Chondrocyte (in vitro differentiated cells): Measurements from ENCODE around the gene PTPRG. TPM values are rescaled to one million over a fixed set of nuclear protein-coding genes. Genes with fewer than 3 reads are reported as not detected.

ENCODE experiments used
- DNase-seq: peaks from one replicate; pipeline ENCODE4 v3.0.0; 2021; ENCODE audit warnings: mixed read lengths, low spot score
- H3K27ac Mint-ChIP-seq: one replicate; pipeline ENCODE4 v1.8.0; 2021; ENCODE audit warnings: mild to moderate bottlenecking, moderate library complexity, mixed read lengths; ENCODE audit not compliant: unreplicated experiment
- H3K27me3 Mint-ChIP-seq: 2 replicates; pipeline ENCODE4 v1.8.0; 2021; ENCODE audit warnings: low read depth, mixed read lengths
- H3K36me3 Mint-ChIP-seq: 2 replicates; pipeline ENCODE4 v1.8.0; 2021; ENCODE audit warnings: low read depth, mixed read lengths
- H3K4me1 Mint-ChIP-seq: 2 replicates; pipeline ENCODE4 v1.8.0; 2021; ENCODE audit warnings: low read depth, mild to moderate bottlenecking, mixed read lengths
- H3K4me3 Mint-ChIP-seq: one replicate; pipeline ENCODE4 v1.8.0; 2021; ENCODE audit warnings: mild to moderate bottlenecking, moderate library complexity, mixed read lengths; ENCODE audit not compliant: unreplicated experiment
- H3K9me3 Mint-ChIP-seq: 2 replicates; pipeline ENCODE4 v1.8.0; 2021; ENCODE audit warnings: low read depth, mixed read lengths
- total RNA-seq: library from RNA; stranded (reverse); gene quantifications from 3 replicates; pipeline ENCODE4 v1.2.1, GENCODE V29; 2021
- TF ChIP-seq, protein P1 (sequence below): fragments of 200-600 bp; sonication (generic); IDR thresholded peaks from 2 replicates; pipeline ENCODE4 v1.5.0; 2021; ENCODE audit warnings: antibody characterized with exemption, mild to moderate bottlenecking, moderate library complexity

Gene PTPRG
- total RNA-seq, 1 donor from 2014 or later = 45.5 TPM

DNA sequence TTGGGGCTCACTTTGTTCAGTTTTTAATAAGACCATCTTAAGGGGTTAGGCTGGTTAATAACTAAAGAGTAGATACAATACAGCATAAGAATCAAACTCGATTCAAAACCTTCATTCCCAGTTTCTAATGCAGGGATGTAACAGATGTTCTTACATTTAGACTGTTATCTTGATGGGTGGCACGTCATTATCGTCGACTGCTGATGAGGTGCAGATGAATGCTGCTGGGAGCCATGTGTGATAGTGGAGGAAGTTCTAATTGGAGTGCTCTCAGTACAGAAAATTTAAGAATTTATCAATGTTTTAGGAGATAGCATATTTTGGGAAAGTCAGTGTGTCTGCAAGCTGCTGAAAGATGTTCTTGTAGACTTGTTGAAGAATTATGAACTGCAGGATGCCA lies 331.5 kb downstream of the PTPRG start:
- Mint-ChIP-seq H3K36me3 (no peaks in the 10 kb centered on the region), H3K9me3 (no peaks in the 10 kb centered on the region), H3K27ac (no peak overlapping the region), H3K27me3 (no peaks in the 10 kb centered on the region), H3K4me3 (no peak overlapping the region), H3K4me1 (peaks cover 34% of the 10 kb centered on the region)
- TF ChIP-seq, protein P1, sequence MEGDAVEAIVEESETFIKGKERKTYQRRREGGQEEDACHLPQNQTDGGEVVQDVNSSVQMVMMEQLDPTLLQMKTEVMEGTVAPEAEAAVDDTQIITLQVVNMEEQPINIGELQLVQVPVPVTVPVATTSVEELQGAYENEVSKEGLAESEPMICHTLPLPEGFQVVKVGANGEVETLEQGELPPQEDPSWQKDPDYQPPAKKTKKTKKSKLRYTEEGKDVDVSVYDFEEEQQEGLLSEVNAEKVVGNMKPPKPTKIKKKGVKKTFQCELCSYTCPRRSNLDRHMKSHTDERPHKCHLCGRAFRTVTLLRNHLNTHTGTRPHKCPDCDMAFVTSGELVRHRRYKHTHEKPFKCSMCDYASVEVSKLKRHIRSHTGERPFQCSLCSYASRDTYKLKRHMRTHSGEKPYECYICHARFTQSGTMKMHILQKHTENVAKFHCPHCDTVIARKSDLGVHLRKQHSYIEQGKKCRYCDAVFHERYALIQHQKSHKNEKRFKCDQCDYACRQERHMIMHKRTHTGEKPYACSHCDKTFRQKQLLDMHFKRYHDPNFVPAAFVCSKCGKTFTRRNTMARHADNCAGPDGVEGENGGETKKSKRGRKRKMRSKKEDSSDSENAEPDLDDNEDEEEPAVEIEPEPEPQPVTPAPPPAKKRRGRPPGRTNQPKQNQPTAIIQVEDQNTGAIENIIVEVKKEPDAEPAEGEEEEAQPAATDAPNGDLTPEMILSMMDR = no peak
- no peak for DNase-seq

DNA sequence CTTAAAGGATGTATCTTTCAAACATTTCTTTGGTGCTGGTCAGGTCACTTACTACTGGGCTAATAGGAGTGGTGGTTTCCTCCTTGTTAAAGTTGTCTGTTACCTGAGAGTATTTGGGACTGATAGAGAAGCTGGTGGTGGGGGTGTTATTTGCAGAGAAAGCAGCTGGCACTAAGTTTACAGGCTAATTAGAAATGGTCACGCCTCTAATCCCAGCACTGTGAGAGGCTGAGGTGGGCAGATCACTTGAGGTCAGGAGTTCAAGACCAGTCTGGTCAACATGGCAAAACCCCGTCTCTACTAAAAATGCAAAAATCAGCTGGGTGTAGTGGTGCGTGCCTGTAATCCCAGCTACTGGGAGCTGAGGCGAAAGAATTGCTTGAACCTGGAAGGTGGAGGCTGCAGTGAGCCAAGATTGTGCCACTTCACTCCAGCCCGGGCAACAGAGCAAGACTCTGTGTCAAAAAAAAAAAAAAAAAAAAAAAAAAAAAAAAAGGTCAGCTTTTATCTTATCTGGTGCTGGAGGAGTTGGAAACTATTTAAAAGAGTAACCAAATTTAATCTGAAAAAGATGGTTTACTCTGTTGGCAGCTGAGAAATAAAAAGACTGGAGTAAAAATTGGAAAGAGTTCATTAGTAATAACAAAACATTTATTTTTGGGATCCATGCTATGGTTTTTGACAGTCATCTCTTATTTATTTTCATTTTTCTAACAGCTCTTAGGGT lies 332.6 kb downstream of the PTPRG start:
- TF ChIP-seq, protein P1 = no peak
- H3K36me3 Mint-ChIP-seq = no peaks in the 10 kb centered on the region
- H3K4me3 Mint-ChIP-seq = no peak overlapping the region
- peaks cover 34% of the 10 kb centered on the region for H3K4me1 Mint-ChIP-seq
- no peak overlapping the region for H3K27ac Mint-ChIP-seq
- no peaks in the 10 kb centered on the region for H3K9me3 Mint-ChIP-seq
- DNase-seq = no peak
- H3K27me3 Mint-ChIP-seq = peaks cover 2% of the 10 kb centered on the region

DNA sequence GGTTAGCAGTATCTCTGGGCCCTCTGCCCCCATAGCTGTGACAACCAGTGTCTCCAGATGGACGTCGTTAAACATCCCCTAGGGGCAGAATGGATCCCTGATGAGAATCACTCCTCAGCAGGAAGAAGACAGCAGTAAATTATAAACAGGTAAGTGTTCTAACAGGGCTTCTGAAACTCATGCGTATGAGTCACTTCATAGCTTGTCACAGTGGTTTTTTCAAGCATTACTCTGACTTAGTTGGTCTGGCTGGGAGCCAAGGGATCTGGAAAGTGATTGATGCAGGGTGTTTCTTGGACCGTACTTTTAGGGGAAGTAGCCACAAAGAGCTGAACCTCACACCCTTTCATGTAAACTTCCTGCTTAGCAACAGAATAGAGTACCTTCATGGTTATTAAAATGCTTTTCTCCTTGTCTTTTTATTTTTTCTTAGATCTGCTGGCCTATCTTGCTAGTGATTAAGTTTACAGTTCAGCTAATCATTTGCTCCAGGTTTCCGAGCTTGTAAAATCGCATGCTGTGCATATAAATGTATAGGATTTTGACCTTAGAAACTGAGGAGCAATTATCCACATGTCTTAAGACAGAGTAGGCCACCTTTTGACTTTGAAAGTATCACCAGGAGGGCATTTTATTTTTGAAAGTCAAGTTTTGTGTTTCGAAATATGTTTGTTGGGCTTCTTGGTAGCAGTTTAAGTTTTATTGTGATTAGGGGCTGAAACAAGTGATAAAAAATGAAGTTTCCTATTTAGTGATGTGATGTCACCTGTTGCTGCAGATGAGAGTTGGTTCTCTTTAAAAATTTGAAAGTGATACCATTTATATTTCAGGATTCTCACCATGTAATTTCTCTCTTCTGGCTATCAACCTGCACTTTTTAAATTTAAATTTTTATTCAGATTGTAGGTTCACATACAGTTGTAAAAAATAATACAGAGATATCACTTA lies 333.9 kb downstream of the PTPRG start:
- TF ChIP-seq, protein P1 = no peak
- Mint-ChIP-seq H3K27me3 (peaks cover 2% of the 10 kb centered on the region), H3K4me3 (no peak overlapping the region), H3K9me3 (no peaks in the 10 kb centered on the region), H3K36me3 (no peaks in the 10 kb centered on the region), H3K27ac (peak overlapping the region; percentile 74), H3K4me1 (peaks cover 27% of the 10 kb centered on the region)
- DNase-seq = no peak

DNA sequence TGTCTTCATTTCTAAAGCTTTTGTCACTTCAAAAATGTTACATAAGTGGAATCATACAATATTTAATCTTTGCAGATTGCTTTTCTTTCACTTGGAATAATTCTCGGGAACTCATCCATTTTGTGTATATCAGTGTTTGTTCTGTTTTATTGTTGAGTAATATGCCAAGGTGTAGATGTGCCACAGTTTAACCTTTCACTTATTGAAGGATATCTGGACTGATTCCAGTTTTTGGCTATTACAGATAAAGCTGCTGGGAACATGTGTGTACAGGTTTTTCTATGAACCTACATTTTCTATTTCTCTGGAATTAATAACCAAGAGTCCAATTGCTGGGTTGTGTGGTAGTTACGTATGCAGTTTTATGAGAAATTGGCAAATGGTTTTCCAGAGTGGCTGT lies 334.9 kb downstream of the PTPRG start:
- H3K4me1 Mint-ChIP-seq = peaks cover 22% of the 10 kb centered on the region

DNA sequence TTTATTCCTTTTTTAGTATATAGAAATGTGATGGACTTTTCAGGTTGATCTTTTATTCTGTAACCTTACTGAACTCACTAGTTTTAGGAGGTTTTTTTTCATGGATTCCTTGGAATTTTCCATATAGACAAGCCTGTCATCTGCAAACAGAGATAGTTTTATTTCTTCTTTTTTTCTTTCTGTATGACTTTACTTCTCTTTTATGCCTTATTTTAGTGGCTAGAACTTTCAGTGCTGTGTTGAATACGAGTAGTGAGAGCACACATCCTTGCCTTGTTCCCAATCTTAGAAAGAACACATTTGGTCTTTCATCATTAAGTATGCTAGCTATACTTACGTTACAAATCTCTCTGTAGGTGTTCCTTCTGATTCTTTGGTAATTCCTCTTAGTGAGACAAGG lies 336.5 kb downstream of the PTPRG start:
- TF ChIP-seq, protein P1 = no peak

More for the DNA sequence above, 334.9 kb downstream of the PTPRG start:
- TF ChIP-seq, protein P1 = no peak
- Mint-ChIP-seq H3K36me3 (no peaks in the 10 kb centered on the region), H3K9me3 (no peaks in the 10 kb centered on the region), H3K4me3 (no peak overlapping the region), H3K27me3 (peaks cover 2% of the 10 kb centered on the region), H3K27ac (no peak overlapping the region)
- DNase-seq = no peak

More for the DNA sequence above, 336.5 kb downstream of the PTPRG start:
- Mint-ChIP-seq H3K9me3 (no peaks in the 10 kb centered on the region), H3K27ac (no peak overlapping the region), H3K4me3 (no peak overlapping the region), H3K27me3 (peaks cover 2% of the 10 kb centered on the region), H3K4me1 (peaks cover 20% of the 10 kb centered on the region), H3K36me3 (no peaks in the 10 kb centered on the region)
- no peak for DNase-seq
